ENCODE data around the gene CRTAC1.
"Not testable (repeated sequence)": the region's sequence is repeated elsewhere in the genome, so short reads cannot be mapped to it uniquely, and the experiment has no call there.

The CRTAC1 gene

GRCh38 chr10:97867220-97867800, 163.1 kb downstream of the CRTAC1 start:
- DNase-seq, result no peak

GRCh38 chr10:97866524-97867219, 163.7 kb downstream of the CRTAC1 start:
- no peak for DNase-seq

GRCh38 chr10:97865488-97865887, 164.9 kb downstream of the CRTAC1 start:
- DNase-seq, result no peak

GRCh38 chr10:97863808-97864207, 166.6 kb downstream of the CRTAC1 start:
- no peak for DNase-seq

- no peak for DNase-seq
Measured at GRCh38 chr10:97861924-97862323, 168.5 kb downstream of the CRTAC1 start.

- DNase-seq, result no peak
Measured at GRCh38 chr10:97861097-97861750, 169.2 kb downstream of the CRTAC1 start.

GRCh38 chr10:97858001-97858439, 172.4 kb downstream of the CRTAC1 start:
- DNase-seq, result no peak

- DNase-seq, result no peak
Measured at GRCh38 chr10:97854743-97855142, 175.7 kb downstream of the CRTAC1 start.

GRCh38 chr10:97852840-97853405, 177.5 kb downstream of the CRTAC1 start:
- no peak for DNase-seq

- no peak for DNase-seq
Measured at GRCh38 chr10:97852277-97852676, 178.1 kb downstream of the CRTAC1 start.

GRCh38 chr10:97851341-97852001, 178.9 kb downstream of the CRTAC1 start:
- no peak for DNase-seq

- no peak for DNase-seq
Measured at GRCh38 chr10:97850446-97850845, 180.0 kb downstream of the CRTAC1 start.

GRCh38 chr10:97849687-97850402, 180.6 kb downstream of the CRTAC1 start, which contains the start of gene GOLGA7B:
GOLGA7B (plus strand) TSS chr10:97849843; CDS start chr10:97850304, 461 bp downstream.
- peak; percentile 58 for DNase-seq

GRCh38 chr10:97849103-97849686, 181.2 kb downstream of the CRTAC1 start:
- DNase-seq, result no peak

- DNase-seq, result no peak
Measured at GRCh38 chr10:97844678-97845077, 185.7 kb downstream of the CRTAC1 start.

- DNase-seq, result not testable (repeated sequence)
Measured at GRCh38 chr10:97843972-97844371, 186.4 kb downstream of the CRTAC1 start.

- DNase-seq, result no peak
Measured at GRCh38 chr10:97843281-97843671, 187.1 kb downstream of the CRTAC1 start.

GRCh38 chr10:97842656-97843280, 187.7 kb downstream of the CRTAC1 start:
- no peak for DNase-seq

GRCh38 chr10:97842114-97842513, 188.3 kb downstream of the CRTAC1 start:
- not testable (repeated sequence) for DNase-seq

GRCh38 chr10:97841166-97841565, 189.3 kb downstream of the CRTAC1 start:
- not testable (repeated sequence) for DNase-seq

GRCh38 chr10:97838091-97838490, 192.3 kb downstream of the CRTAC1 start:
- no peak for DNase-seq

GRCh38 chr10:97836446-97836845, 194.0 kb downstream of the CRTAC1 start:
- DNase-seq, result no peak

Data from stimulated activated CD4-positive, alpha-beta T cell treated with anti-CD3 and anti-CD28 coated beads, Interleukin-12 subunit alpha, Interleukin-12 subunit beta, amount 100 ng/mL, for 4 hours (primary cell).